NCI-H2029 treated with DMSO at 0.1 percent for 48 hours (cell line): ENCODE data around the gene XRCC1.
"Not testable (repeated sequence)": the region's sequence is repeated elsewhere in the genome, so short reads cannot be mapped to it uniquely, and the experiment has no call there.

Experiments used
- DNase-seq: peaks from one replicate; lab custom pipeline; 2025; lab: John Stamatoyannopoulos, UW

The XRCC1 gene

GRCh38 chr19:43519436-43520088 lies 55.8 kb downstream of the XRCC1 start:
- DNase-seq: peak; percentile 51

- DNase-seq: no peak
These were observed 57.3 kb downstream of the XRCC1 start for GRCh38 chr19:43518051-43518450.

GRCh38 chr19:43512399-43512798 lies 62.9 kb downstream of the XRCC1 start:
- DNase-seq: not testable (repeated sequence)

GRCh38 chr19:43511324-43511723 lies 64.0 kb downstream of the XRCC1 start:
- no peak for DNase-seq

GRCh38 chr19:43510713-43511112 lies 64.6 kb downstream of the XRCC1 start:
- no peak for DNase-seq

- DNase-seq: no peak
These were observed 67.4 kb downstream of the XRCC1 start for GRCh38 chr19:43507880-43508279.

GRCh38 chr19:43506629-43507028 lies 68.7 kb downstream of the XRCC1 start:
- DNase-seq: no peak

- DNase-seq: no peak
These were observed 69.4 kb downstream of the XRCC1 start for GRCh38 chr19:43505941-43506340.

- no peak for DNase-seq
These were observed 70.2 kb downstream of the XRCC1 start for GRCh38 chr19:43505186-43505456.

- DNase-seq: peak; percentile 1
These were observed 70.7 kb downstream of the XRCC1 start, which contains the start of gene PHLDB3 for GRCh38 chr19:43504426-43505185. TSS of gene PHLDB3 (minus strand) at chr19:43504746. CDS start at chr19:43504118, 628 bp downstream.

- peak; percentile 61 for DNase-seq
These were observed 71.6 kb downstream of the XRCC1 start for GRCh38 chr19:43503501-43504425.

GRCh38 chr19:43502419-43502976 lies 72.8 kb downstream of the XRCC1 start:
- no peak for DNase-seq

GRCh38 chr19:43501661-43502418 lies 73.5 kb downstream of the XRCC1 start:
- no peak for DNase-seq

GRCh38 chr19:43499042-43499441 lies 76.3 kb downstream of the XRCC1 start:
- DNase-seq: no peak

GRCh38 chr19:43498233-43498842 lies 77.0 kb downstream of the XRCC1 start:
- DNase-seq: no peak

- DNase-seq: no peak
These were observed 78.4 kb downstream of the XRCC1 start for GRCh38 chr19:43496960-43497359.

GRCh38 chr19:43495082-43495481 lies 80.2 kb downstream of the XRCC1 start:
- DNase-seq: no peak
